Left lung (tissue), 10 donors: ENCODE results near the gene RANGAP1. TPM values are rescaled to one million over a fixed set of nuclear protein-coding genes. Genes with fewer than 3 reads are reported as not detected.

Source experiments
- ATAC-seq: fragments of 200-7000 bp; cut with Tn5 transposase; one replicate; pipeline ENCODE4 v1.9.1; 2020; ENCODE audit warnings: moderate library complexity
- DNase-seq, 4 donors: peaks; one replicate each; pipeline ENCODE4 v3.0.0-alpha.2; 2013 to 2020
- H3K27ac ChIP-seq, 2 donors: fragments of 200-600 bp; sonication (generic) in 1 of 2; one replicate each; pipeline versions ENCODE4 v1.5.0 to v1.8.0; 2020 to 2021
- H3K27me3 ChIP-seq, 2 donors: fragments of 200-600 bp; sonication (generic) in 1 of 2; one replicate each; pipeline versions ENCODE4 v1.5.0 to v1.8.0; 2020 to 2021
- H3K36me3 ChIP-seq, 2 donors: fragments of 200-600 bp; sonication (generic) in 1 of 2; one replicate each; pipeline versions ENCODE4 v1.5.0 to v1.8.0; 2020 to 2021
- H3K4me1 ChIP-seq, 2 donors: fragments of 200-600 bp; one replicate each; pipeline ENCODE4 v1.8.0; 2021
- H3K4me3 ChIP-seq, 2 donors: fragments of 200-600 bp; sonication (generic) in 1 of 2; one replicate each; pipeline versions ENCODE4 v1.5.0 to v1.8.0; 2020 to 2021; ENCODE audit warnings: mild to moderate bottlenecking in 1 of 2
- H3K9me3 ChIP-seq, 2 donors: fragments of 200-600 bp; sonication (generic) in 1 of 2; one replicate each; pipeline versions ENCODE4 v1.5.0 to v1.8.0; 2020 to 2021
- CTCF ChIP-seq, 2 donors: fragments of 200-600 bp; sonication (generic) in 1 of 2; IDR thresholded peaks; one replicate each; pipeline versions ENCODE4 v1.5.0 to v1.8.0; 2021; ENCODE audit warnings: antibody characterized with exemption in 2 of 2
- intact Hi-C, 2 donors: fragments of 100-400 bp; cut with DNase I; formaldehyde crosslinking; loops; one replicate each; pipeline versions ENCODE4 v1.11.2 to v1.14.2; 2022
- polyA plus RNA-seq, 6 donors: library from polyadenylated mRNA; unstranded; fragments of 120-200 nt; gene quantifications; one replicate each; pipeline ENCODE4 v1.2.1, GENCODE V29; 2013; ENCODE audit not compliant: insufficient read length in 6 of 6
- total RNA-seq, 2 donors: library from RNA; stranded (reverse); fragmentation: NEBNext Ultra II Directional; extraction: Animal tissue kit (Norgen Biotek cat#: 25700); gene quantifications; one replicate each; pipeline ENCODE4 v1.2.1, GENCODE V29; 2021
- donor health status: DM: no; HTN: yes; CAD: no.
- donor health status: DM: no; HTN: no; CAD: no.

Gene RANGAP1
- total and polyA plus RNA-seq, 8 donors: 35.0 to 65.8 (median 40.1) TPM

GRCh38 chr22:41206719-41207118 lies 79.3 kb downstream of the RANGAP1 start:
- intact Hi-C loops: no loop called here

DNA sequence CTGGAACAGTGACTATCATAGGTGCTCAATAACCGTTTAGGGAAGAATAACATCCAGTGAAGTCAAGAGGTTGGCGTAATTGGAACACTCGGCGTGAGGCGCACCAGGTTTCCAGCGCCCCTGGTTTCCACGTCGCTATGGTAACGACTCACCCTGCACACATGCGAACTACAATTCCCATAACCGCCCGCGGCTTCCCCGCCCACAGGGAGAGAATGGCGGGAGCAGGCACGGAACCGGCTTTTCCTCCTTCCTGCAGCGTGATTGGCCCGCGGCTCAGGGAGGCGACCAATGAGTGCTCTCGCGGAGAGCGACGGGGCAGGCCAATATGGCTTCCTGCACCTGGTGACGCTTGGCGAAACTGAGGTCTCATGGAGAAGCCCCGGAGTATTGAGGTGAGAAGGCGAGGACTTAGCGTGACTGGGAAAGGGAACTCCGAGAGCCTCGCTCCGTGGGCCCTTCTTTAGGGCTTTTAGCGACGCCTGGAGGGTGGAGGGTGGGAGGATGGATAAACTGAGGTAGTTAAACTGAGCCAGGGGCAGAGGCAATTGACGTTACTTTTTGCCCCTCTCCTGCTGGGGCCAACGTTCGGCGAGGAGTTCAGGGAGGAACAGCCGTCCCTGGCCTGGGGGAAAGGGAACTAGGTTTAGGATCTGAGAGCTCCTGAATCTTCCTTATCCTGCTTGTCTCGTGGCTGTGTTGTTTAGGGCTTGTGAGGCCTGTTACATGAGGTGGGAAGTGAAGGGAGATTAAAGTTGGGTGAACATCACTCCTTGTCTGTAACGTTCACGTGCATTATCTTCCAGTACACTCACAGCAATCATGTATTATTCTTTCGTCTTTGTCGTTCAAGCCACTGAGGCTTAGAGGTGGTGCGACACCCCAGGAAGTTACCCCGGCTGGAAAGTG lies 80.7 kb downstream of the RANGAP1 start, which contains the start of gene L3MBTL2:
TSS of gene L3MBTL2 (plus strand) at position 321 of the 909 bp plus-strand sequence. CDS start at position 372, 51 bp downstream.
- DNase-seq: peak; percentile 87 to 99 (median 96)
- intact Hi-C loops: no loop called here

More at GRCh38 chr22:41206719-41207118, 79.3 kb downstream of the RANGAP1 start:
- Histone ChIP-seq H3K27me3 (no peaks in the 10 kb centered on the region), H3K27ac (no peak overlapping the region), H3K4me3 (no peak overlapping the region), H3K9me3 (no peaks in the 10 kb centered on the region), H3K36me3 (peaks cover 0 to 27% of the 10 kb centered on the region in 2 donors), H3K4me1 (peaks cover 0 to 15% of the 10 kb centered on the region in 2 donors)
- ATAC-seq (no peak), DNase-seq (peak in 1 of 4 donors; percentile 21)
- no peak for TF ChIP-seq CTCF (IDR thresholded peaks at IDR 0.05)

GRCh38 chr22:41204066-41204465 lies 81.9 kb downstream of the RANGAP1 start:
- Histone ChIP-seq H3K27me3 (no peaks in the 10 kb centered on the region), H3K4me1 (peaks cover 0 to 21% of the 10 kb centered on the region in 2 donors), H3K9me3 (no peaks in the 10 kb centered on the region), H3K4me3 (no peak overlapping the region), H3K27ac (no peak overlapping the region), H3K36me3 (peaks cover 0 to 6% of the 10 kb centered on the region in 2 donors)
- intact Hi-C loops: no loop called here
- no peak for TF ChIP-seq CTCF (IDR thresholded peaks at IDR 0.05)
- no peak for DNase-seq
- no peak for ATAC-seq

More for the DNA sequence above, 80.7 kb downstream of the RANGAP1 start, which contains the start of gene L3MBTL2:
- no peak for TF ChIP-seq CTCF (IDR thresholded peaks at IDR 0.05)
- Histone ChIP-seq H3K27ac (peak within 1 kb of the TSS; percentile 55 to 83), H3K27me3 (no peaks in the 10 kb centered on the region), H3K36me3 (peaks cover 0 to 18% of the 10 kb centered on the region in 2 donors), H3K4me1 (peaks cover 0 to 21% of the 10 kb centered on the region in 2 donors), H3K9me3 (no peaks in the 10 kb centered on the region), H3K4me3 (peak within 1 kb of the TSS; percentile 87 to 92)
- ATAC-seq: peak; percentile 100

GRCh38 chr22:41203118-41203517 lies 82.9 kb downstream of the RANGAP1 start:
- intact Hi-C loops: no loop called here
- ATAC-seq (no peak), DNase-seq (no peak)
- H3K36me3 ChIP-seq: no peaks in the 10 kb centered on the region
- TF ChIP-seq CTCF (IDR thresholded peaks at IDR 0.05): no peak
- H3K4me1 ChIP-seq: peaks cover 0 to 28% of the 10 kb centered on the region in 2 donors
- H3K27me3 ChIP-seq: no peaks in the 10 kb centered on the region
- H3K27ac ChIP-seq: no peak overlapping the region
- H3K4me3 ChIP-seq: no peak overlapping the region
- no peaks in the 10 kb centered on the region for H3K9me3 ChIP-seq

GRCh38 chr22:41201141-41201540 lies 84.8 kb downstream of the RANGAP1 start:
- TF ChIP-seq CTCF (IDR thresholded peaks at IDR 0.05): no peak
- no peaks in the 10 kb centered on the region for H3K9me3 ChIP-seq
- peaks cover 0 to 33% of the 10 kb centered on the region in 2 donors for H3K4me1 ChIP-seq
- intact Hi-C loops: no loop called here
- no peak overlapping the region for H3K27ac ChIP-seq
- DNase-seq (peak in 1 of 4 donors; percentile 64), ATAC-seq (no peak)
- no peaks in the 10 kb centered on the region for H3K27me3 ChIP-seq
- no peak overlapping the region for H3K4me3 ChIP-seq
- no peaks in the 10 kb centered on the region for H3K36me3 ChIP-seq
